GM12801 (cell line): ENCODE results near the gene RASAL3.

Experiments
- CTCF ChIP-seq: IDR thresholded peaks from one replicate; pipeline ENCODE4 v1.5.1; 2011; ENCODE audit warnings: control low read depth; ENCODE audit not compliant: insufficient read length; ENCODE audit errors: extremely low read depth

RASAL3 gene

GRCh38 chr19:15501596-15501995 is 37.3 kb upstream of the RASAL3 start:
- TF ChIP-seq CTCF, result no peak

GRCh38 chr19:15498910-15499309 is 34.6 kb upstream of the RASAL3 start:
- TF ChIP-seq CTCF, result no peak

- no peak for TF ChIP-seq CTCF
Measured at GRCh38 chr19:15498156-15498858, 34.0 kb upstream of the RASAL3 start.

DNA sequence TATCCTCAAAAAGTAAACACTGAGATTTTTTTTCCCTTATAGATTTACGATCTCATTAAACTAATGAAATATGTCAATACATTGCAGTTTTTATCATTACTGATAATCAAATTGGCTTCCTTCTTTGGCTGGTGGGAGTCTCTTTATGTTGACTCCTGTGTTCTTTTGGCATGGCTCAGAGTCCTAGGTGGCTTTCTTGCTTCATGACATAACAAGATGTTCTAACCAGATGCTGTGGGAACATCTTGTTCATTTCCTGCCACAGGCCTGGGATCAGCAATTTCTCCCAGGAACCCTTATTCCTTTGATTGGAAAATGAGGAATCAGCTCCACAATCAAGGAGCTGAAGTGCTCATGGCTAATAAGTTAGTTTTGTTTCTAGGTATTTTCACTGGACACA is 30.8 kb upstream of the RASAL3 start:
- no peak for TF ChIP-seq CTCF

- TF ChIP-seq CTCF, result no peak
Measured at GRCh38 chr19:15488489-15489226, 24.3 kb upstream of the RASAL3 start.

DNA sequence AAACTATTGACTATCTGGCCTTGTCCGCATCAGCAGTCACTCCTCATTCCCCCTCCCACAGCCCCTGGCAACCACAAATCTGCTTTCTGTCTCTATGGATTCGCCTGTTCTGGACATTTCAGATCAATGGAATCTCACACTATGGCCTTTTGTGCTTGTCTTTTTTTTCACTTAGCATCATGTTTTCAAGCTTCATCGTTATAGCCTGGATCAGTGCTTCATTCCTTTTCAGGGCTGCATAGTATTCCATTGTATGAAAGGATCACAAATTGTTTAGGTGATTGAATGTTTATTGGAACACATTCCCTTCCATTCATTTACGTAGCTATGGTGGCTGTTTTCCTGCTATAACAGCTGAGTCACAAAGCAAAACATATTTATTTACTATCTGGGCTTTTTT is 22.7 kb upstream of the RASAL3 start:
- no peak for TF ChIP-seq CTCF

DNA sequence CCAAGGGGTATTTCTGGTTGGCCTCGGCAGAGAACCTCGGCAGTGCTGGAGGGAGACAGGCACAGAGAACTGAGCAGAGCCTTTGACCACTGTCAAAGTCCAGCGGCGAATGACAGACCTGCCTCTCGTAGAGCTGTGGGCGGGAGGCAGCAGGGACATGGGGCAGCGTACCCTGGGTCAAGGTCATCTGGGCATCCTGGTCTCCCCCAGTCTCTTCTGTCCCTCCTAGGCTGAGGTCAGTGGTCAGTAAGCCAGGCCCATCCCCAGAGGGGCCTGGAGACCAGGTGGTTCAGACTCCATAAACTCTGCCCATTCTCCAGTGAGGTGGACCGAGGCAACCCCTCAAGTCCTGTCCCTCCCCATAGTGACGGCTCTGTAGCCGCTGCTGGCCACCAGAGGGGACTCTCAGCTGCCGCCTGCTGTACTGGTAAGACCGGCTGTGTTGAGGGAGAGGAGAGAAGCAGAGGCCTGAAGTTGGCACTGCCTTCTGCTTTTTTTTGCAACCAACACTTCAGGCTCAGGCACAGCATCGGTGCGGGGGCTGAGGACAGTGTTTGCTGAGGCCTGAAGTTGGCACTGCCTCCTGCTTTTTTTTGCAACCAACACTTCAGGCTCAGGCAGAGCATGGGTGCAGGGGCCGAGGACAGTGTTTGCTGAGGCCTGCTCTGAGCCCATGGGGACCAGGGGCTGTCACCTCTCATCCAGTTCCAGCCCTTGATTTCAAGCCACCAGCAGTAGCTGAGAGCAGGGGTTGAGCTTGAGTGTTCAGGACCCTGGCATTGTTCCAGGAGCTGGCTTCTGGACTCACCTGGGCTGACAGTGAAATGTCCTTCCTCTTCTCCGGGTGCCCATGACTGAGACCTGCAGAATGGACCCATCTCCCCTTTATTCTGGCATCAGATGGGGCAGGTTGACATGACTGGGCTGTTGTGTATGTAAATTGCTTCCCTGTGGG is 15.3 kb upstream of the RASAL3 start, which contains the start of gene PGLYRP2:
PGLYRP2 (minus strand) TSS at position 111 of the 955 bp plus-strand sequence. CDS start 130 bp downstream, outside the sequence.
- no peak for TF ChIP-seq CTCF
